Upper lobe of left lung (tissue), 6 donors: ENCODE measurements around the gene LANCL1. TPM values are rescaled to one million over a fixed set of nuclear protein-coding genes. Genes with fewer than 3 reads are reported as not detected.
"Not testable (repeated sequence)": the region's sequence is repeated elsewhere in the genome, so short reads cannot be mapped to it uniquely, and the experiment has no call there.

Experiments used
- ATAC-seq, 2 donors: fragments of 200-7000 bp; cut with Tn5 transposase; one replicate each; pipeline ENCODE4 v1.9.1; 2022; ENCODE audit warnings: mild to moderate bottlenecking in 2 of 2, moderate library complexity in 2 of 2; ENCODE audit not compliant: low FRiP score in 2 of 2
- DNase-seq, 2 donors: peaks; one replicate each; pipeline ENCODE4 v3.0.0-alpha.2; 2019 to 2020
- H3K27ac ChIP-seq, 4 donors: fragments of 200-600 bp; sonication (generic); one replicate each; pipeline ENCODE4 v1.5.1; 2016 to 2019
- H3K27me3 ChIP-seq, 4 donors: fragments of 200-600 bp; sonication (generic); one replicate each; pipeline ENCODE4 v1.5.1; 2017 to 2019
- H3K36me3 ChIP-seq, 4 donors: fragments of 200-600 bp; sonication (generic); one replicate each; pipeline ENCODE4 v1.5.1; 2016 to 2019
- H3K4me1 ChIP-seq, 4 donors: fragments of 200-600 bp; sonication (generic); one replicate each; pipeline ENCODE4 v1.5.1; 2018 to 2019
- H3K4me3 ChIP-seq, 4 donors: fragments of 200-600 bp; sonication (generic); one replicate each; pipeline ENCODE4 v1.5.1; 2017 to 2019; ENCODE audit warnings: mild to moderate bottlenecking in 2 of 4, moderate library complexity in 1 of 4
- H3K9me3 ChIP-seq, 4 donors: fragments of 200-600 bp; sonication (generic); one replicate each; pipeline ENCODE4 v1.5.1; 2018 to 2019
- CTCF ChIP-seq, 6 experiments: fragments of 450-650 bp in 4 of 6; fragments of 200-600 bp in 2 of 6; sonication (generic) in 2 of 6; IDR thresholded peaks; one replicate each; pipeline ENCODE4 v1.5.1; 2016 to 2019; ENCODE audit warnings: antibody characterized with exemption in 6 of 6
- EP300 ChIP-seq, 4 donors: sonication (generic); formaldehyde crosslinking; IDR thresholded peaks; one replicate each; pipeline ENCODE4 v1.5.1; 2017; ENCODE audit warnings: antibody characterized with exemption in 4 of 4, control low read depth in 2 of 4
- POLR2A ChIP-seq, 4 donors: fragments of 450-650 bp; IDR thresholded peaks; one replicate each; pipeline ENCODE4 v1.5.1; 2016 to 2017; ENCODE audit warnings: antibody characterized with exemption in 4 of 4, mild to moderate bottlenecking in 2 of 4
- POLR2AphosphoS5 ChIP-seq, 2 donors: sonication (generic); formaldehyde crosslinking; IDR thresholded peaks; one replicate each; pipeline ENCODE4 v1.5.1; 2017; ENCODE audit warnings: antibody characterized with exemption in 2 of 2
- WGBS, 2 donors: methylation state at CpG; one replicate each; pipeline ENCODE4 v1.1.5; 2017 to 2018; 5-methylcytosine and 5-hydroxymethylcytosine counted together
- total RNA-seq, 6 donors: library from RNA; depleted of rRNA in 4 of 6; stranded (reverse); fragments of >200 nt in 4 of 6; gene quantifications; one replicate each; pipeline versions ENCODE4 v1.1.0 to v1.2.1, GENCODE V29; 2016 to 2021
- donor health status: DM: no; HTN: no; CAD: no; lungs with moderate emphysema.
- donor health status: DM: no; HTN: yes; CAD: no; lungs with severe emphysema.

The LANCL1 gene
- total RNA-seq, 6 donors from 2014 or later, result 9.0 to 33.0 (median 23.5) TPM

GRCh38 chr2:210456571-210456970, 20.0 kb downstream of the LANCL1 start:
- 89 to 93% methylated on average over 1 of the region's 1 CpG for WGBS, 2 donors
- no peak overlapping the region for H3K4me3 ChIP-seq
- DNase-seq (no peak), ATAC-seq (no peak)
- TF ChIP-seq POLR2A (IDR thresholded peaks at IDR 0.05), result no peak
- no peak for TF ChIP-seq CTCF (IDR thresholded peaks at IDR 0.05)
- TF ChIP-seq EP300 (IDR thresholded peaks at IDR 0.05), result no peak
- TF ChIP-seq POLR2AphosphoS5 (IDR thresholded peaks at IDR 0.05), result no peak
- H3K9me3 ChIP-seq, result no peaks in the 10 kb centered on the region
- H3K27ac ChIP-seq, result no peak overlapping the region
- H3K36me3 ChIP-seq, result peaks cover 8 to 42% (median 15%) of the 10 kb centered on the region in 4 donors
- no peaks in the 10 kb centered on the region for H3K27me3 ChIP-seq
- no peaks in the 10 kb centered on the region for H3K4me1 ChIP-seq

- Histone ChIP-seq H3K4me3 (no peak overlapping the region), H3K9me3 (no peaks in the 10 kb centered on the region), H3K27me3 (no peaks in the 10 kb centered on the region), H3K36me3 (peaks cover 12 to 43% (median 15%) of the 10 kb centered on the region in 4 donors), H3K4me1 (no peaks in the 10 kb centered on the region), H3K27ac (no peak overlapping the region)
- no peak for ATAC-seq
- DNase-seq, result no peak
- 87 to 97% methylated on average over 8 of the region's 8 CpGs for WGBS, 2 donors
- TF ChIP-seq POLR2AphosphoS5 (IDR thresholded peaks at IDR 0.05) (no peak), EP300 (IDR thresholded peaks at IDR 0.05) (no peak), POLR2A (IDR thresholded peaks at IDR 0.05) (no peak), CTCF (IDR thresholded peaks at IDR 0.05) (no peak)
Observed at GRCh38 chr2:210454336-210454735, 22.2 kb downstream of the LANCL1 start.

DNA sequence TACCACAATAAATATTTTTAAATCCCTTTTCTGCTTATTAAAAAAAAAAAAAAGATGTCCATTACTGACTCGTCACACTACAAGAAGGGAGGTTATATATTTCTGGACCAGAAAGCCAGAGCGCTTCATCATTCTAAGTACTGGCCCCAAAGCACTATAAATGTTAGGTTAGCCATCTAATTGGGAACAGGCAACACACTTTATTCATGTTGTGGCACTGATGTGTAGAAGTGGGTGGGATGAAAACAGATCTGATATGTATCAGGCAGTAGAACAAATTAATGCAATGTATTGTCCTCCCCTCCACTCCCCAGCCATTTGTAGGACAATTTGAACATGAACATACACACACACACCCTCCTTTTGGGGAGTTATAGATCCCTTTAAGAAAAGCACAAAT, 24.4 kb downstream of the LANCL1 start:
- peaks cover 4 to 30% (median 11%) of the 10 kb centered on the region in 4 donors for H3K36me3 ChIP-seq

GRCh38 chr2:210450942-210451341, 25.6 kb downstream of the LANCL1 start:
- H3K4me3 ChIP-seq, H3K4me1 ChIP-seq, ATAC-seq, H3K9me3 ChIP-seq, DNase-seq, H3K27ac ChIP-seq, H3K27me3 ChIP-seq: not testable (repeated sequence)
- WGBS, 2 donors, result 93 to 99% methylated on average over 3 of the region's 3 CpGs
- peaks cover 4 to 32% (median 11%) of the 10 kb centered on the region in 4 donors for H3K36me3 ChIP-seq

More for the DNA sequence above, 24.4 kb downstream of the LANCL1 start:
- no peak for DNase-seq
- no peak for ATAC-seq
- no peak overlapping the region for H3K27ac ChIP-seq
- WGBS, 2 donors, result 93 to 100% methylated on average over 2 of the region's 2 CpGs
- H3K4me3 ChIP-seq, result no peak overlapping the region
- no peaks in the 10 kb centered on the region for H3K4me1 ChIP-seq
- H3K27me3 ChIP-seq, result no peaks in the 10 kb centered on the region
- H3K9me3 ChIP-seq, result peaks cover 0 to 7% (median 1%) of the 10 kb centered on the region in 4 donors
- TF ChIP-seq CTCF (IDR thresholded peaks at IDR 0.05), result no peak

DNA sequence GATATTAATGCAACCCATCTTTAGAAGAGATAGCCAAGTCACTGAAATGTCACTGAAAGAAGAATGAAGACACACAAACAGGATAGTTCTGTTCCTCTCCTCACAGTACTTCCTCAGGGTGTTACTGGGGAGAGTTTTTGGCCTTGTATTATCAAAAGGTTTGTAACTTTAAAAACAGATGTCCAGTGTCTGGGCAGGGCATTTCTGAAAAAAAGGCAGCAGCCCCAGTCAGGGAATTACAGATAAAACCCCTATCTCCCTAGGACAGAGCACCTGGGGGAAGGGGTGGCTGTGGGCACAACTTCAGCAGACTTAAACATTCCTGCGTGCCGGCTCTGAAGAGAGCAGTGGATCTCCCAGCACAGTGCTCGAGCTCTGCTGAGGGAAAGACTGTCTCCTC, 30.8 kb downstream of the LANCL1 start:
- no peak overlapping the region for H3K27ac ChIP-seq
- no peak overlapping the region for H3K4me3 ChIP-seq
- H3K27me3 ChIP-seq, result no peaks in the 10 kb centered on the region
- WGBS, 2 donors, result 81 to 83% methylated on average over 2 to 3 of the region's 3 CpGs
- peaks cover 0 to 8% (median 3%) of the 10 kb centered on the region in 4 donors for H3K4me1 ChIP-seq
- DNase-seq (no peak), ATAC-seq (no peak)
- H3K9me3 ChIP-seq, result peaks cover 0 to 7% (median 1%) of the 10 kb centered on the region in 4 donors
- H3K36me3 ChIP-seq, result peaks cover 0 to 16% (median under 1%) of the 10 kb centered on the region in 4 donors
- TF ChIP-seq EP300 (IDR thresholded peaks at IDR 0.05) (no peak), POLR2A (IDR thresholded peaks at IDR 0.05) (no peak), CTCF (IDR thresholded peaks at IDR 0.05) (no peak), POLR2AphosphoS5 (IDR thresholded peaks at IDR 0.05) (no peak)
